ENCODE measurements around the gene LIMS1. TPM values are rescaled to one million over a fixed set of nuclear protein-coding genes. Genes with fewer than 3 reads are reported as not detected.
A peak's percentile ranks its signal among the peaks of the same experiment; 100 is the strongest.

Gene LIMS1
- total and polyA plus RNA-seq, 2 of the 13 experiments (the other 11 are each of a cell fraction or from before 2014, with no cell fraction given), result 38.3 to 49.6 TPM

GRCh38 chr2:108533832-108534583 is at the start of gene LIMS1 (continued):
- peak; percentile 85 for TF ChIP-seq ZNF710 (CRISPR knock-in tag; IDR thresholded peaks at IDR 0.05; ENCODE audit: borderline replicate concordance)
- TF ChIP-seq SOX13 (IDR thresholded peaks at IDR 0.05), result peak; percentile 34; the same call in 1 of the 2 replicates
- TF ChIP-seq SOX13 (CRISPR knock-in tag; conservative IDR thresholded peaks at IDR 0.05 in 1 of 2, IDR thresholded peaks at IDR 0.05 in 1 of 2), result peak in 1 of 2 experiments; percentile 51; a peak in 2 of 4 replicates
- no peak for TF ChIP-seq ELK4 (CRISPR knock-in tag; IDR thresholded peaks at IDR 0.05; ENCODE audit: borderline replicate concordance)
- no peak for TF ChIP-seq ZNF282 (IDR thresholded peaks at IDR 0.05; ENCODE audit: partially characterized antibody)
- TF ChIP-seq HMG20B (CRISPR knock-in tag; conservative IDR thresholded peaks at IDR 0.05), result peak; percentile 72; the same call in 1 of the 2 replicates
- TF ChIP-seq ZHX2 (IDR thresholded peaks at IDR 0.05; ENCODE audit: low read depth), result no peak
- TF ChIP-seq ZHX2 (CRISPR knock-in tag; IDR thresholded peaks at IDR 0.05; ENCODE audit: borderline replicate concordance), result peak; percentile 65; the same call in 1 of the 2 replicates
- no peak for TF ChIP-seq TRIM24 (CRISPR knock-in tag; IDR thresholded peaks at IDR 0.05)
- TF ChIP-seq ZBTB38 (CRISPR knock-in tag; IDR thresholded peaks at IDR 0.05), result peak; percentile 71; the same call in 1 of the 2 replicates
- TF ChIP-seq ZNF746 (CRISPR knock-in tag; IDR thresholded peaks at IDR 0.05), result peak; percentile 41
- TF ChIP-seq SOX6 (IDR thresholded peaks at IDR 0.05), result no peak
- TF ChIP-seq SOX6 (CRISPR knock-in tag; IDR thresholded peaks at IDR 0.05), result peak; percentile 86
- TF ChIP-seq ZNF737 (CRISPR knock-in tag; IDR thresholded peaks at IDR 0.05; ENCODE audit: borderline replicate concordance), result no peak
- no peak for TF ChIP-seq ATF5 (CRISPR knock-in tag; IDR thresholded peaks at IDR 0.05; ENCODE audit: low read depth)
- TF ChIP-seq ZSCAN20 (CRISPR knock-in tag; IDR thresholded peaks at IDR 0.05; ENCODE audit: borderline replicate concordance), result no peak
- TF ChIP-seq, protein P1, sequence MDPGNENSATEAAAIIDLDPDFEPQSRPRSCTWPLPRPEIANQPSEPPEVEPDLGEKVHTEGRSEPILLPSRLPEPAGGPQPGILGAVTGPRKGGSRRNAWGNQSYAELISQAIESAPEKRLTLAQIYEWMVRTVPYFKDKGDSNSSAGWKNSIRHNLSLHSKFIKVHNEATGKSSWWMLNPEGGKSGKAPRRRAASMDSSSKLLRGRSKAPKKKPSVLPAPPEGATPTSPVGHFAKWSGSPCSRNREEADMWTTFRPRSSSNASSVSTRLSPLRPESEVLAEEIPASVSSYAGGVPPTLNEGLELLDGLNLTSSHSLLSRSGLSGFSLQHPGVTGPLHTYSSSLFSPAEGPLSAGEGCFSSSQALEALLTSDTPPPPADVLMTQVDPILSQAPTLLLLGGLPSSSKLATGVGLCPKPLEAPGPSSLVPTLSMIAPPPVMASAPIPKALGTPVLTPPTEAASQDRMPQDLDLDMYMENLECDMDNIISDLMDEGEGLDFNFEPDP (CRISPR knock-in tag; conservative IDR thresholded peaks at IDR 0.05), result 0 out of 2 replicates have a peak, but pooled peaks have one; percentile 35
- TF ChIP-seq ZNF264 (CRISPR knock-in tag; IDR thresholded peaks at IDR 0.05), result 0 out of 2 replicates have a peak, but pooled peaks have one; percentile 23
